Pons (tissue), 1 donor: ENCODE data around the gene MYO1E.

Source experiments
- DNase-seq: peaks from one replicate; pipeline ENCODE4 v3.0.0-alpha.2; 2016; ENCODE audit warnings: low spot score

Gene MYO1E

DNA sequence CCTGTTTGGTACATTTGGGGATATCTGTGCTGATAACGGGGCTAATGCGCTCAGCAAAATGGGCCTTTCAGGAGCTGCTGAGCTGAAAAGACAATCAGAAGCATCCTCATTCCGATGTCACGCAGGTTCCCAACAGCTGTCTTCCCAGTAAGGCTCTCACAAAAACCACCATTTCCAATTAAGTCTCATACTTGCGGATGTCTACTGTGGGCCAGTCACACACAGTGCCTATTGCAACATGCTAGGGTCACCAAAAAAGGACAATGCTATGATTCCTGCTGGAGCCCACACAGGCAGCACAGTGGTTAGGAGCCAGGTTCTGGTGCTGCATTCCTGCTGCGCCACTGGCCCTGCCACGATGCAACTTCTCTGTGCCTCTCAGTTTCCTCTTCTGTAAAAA, 182.4 kb downstream of the MYO1E start:
- DNase-seq, result no peak

DNA sequence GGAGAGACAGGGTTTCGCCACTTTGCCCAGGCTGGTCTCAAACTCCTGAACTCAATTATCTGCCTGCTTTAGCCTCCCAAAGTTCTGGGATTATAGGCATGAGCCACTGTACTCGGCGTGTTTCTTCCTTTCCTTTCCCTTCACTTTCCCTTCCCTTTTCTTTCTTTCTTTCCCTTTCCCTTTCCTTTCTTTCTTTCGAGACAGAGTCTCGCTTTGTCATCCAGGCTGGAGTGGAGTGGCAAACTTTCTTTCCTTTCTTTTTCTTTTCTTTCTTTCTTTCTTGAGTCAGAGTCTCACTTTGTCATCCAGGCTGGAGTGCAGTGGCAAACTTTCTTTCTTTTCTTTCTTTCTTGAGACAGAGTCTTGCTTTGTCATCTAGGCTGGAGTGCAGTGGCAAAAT, 183.4 kb downstream of the MYO1E start:
- DNase-seq, result no peak

DNA sequence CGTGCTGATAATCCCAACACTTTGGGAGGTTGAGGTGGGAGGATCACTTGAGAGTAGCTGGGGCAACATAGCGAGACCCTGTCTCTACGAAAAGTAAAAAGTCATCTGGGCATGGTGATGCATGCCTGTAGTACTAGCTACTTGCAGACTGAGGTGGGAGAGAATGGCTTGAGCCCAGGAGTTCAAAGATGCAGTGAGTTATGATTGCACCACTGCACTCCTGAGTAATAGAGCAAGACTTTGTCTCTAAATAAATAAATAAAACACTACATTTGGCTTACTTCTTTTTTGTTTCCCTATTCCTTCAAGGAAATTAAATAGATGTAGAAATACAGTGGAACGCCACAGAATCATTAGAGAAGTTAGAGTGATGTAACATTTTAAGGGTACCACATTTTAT, 186.2 kb downstream of the MYO1E start:
- DNase-seq, result no peak

GRCh38 chr15:59185725-59186124, 186.9 kb downstream of the MYO1E start:
- peak; percentile 46 for DNase-seq

- no peak for DNase-seq
Measured at GRCh38 chr15:59180945-59181600, 191.6 kb downstream of the MYO1E start.

DNA sequence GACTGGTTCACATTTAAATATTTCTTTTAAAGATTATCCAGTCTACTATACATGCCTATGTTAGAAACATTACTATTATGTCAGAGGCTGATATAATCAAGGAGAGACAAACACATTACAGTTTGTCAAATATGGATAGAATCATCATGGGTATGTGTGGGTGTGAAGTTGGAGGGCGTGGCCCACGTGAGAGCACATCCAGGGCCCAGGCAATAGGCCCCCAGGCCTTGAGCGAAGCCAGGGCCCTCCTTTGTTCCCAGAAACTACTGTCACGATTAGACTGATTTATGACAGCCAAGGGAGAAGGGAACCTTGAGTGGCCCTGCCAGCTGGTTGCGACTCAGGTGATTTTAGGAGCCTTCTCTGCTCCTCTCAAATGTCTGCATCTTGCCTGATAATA, 193.0 kb downstream of the MYO1E start:
- DNase-seq, result no peak

DNA sequence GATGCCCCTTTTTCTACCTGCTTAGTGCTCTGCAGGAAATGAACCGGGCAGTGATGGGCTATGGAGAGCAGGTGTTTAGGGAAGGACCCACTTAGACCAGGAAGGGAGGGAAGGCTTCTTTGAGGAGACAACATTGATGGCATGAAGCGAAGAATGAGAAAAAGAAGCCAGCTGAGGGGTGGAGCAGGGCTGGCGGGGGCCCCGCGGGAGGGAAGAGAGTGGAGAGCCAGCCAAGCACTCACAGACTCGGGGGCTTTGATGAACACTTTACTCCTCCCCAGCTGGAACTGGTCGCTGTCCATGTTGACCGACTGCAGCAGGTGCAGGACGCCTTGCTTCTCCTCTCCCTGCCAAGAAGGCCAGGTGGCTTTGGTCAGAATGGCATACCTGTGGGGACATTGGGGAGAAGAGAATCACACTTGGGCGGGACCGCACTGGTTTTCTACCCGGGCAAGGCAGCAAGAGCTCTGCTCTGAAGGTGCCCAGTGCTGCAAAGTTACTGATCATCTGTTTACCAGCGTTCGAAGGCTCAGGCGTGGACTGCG, 194.4 kb downstream of the MYO1E start:
- DNase-seq, result no peak

GRCh38 chr15:59177317-59177660, 195.4 kb downstream of the MYO1E start:
- DNase-seq, result peak; percentile 79

- no peak for DNase-seq
Measured at GRCh38 chr15:59176653-59177316, 195.9 kb downstream of the MYO1E start.

- DNase-seq, result peak; percentile 88
Measured at GRCh38 chr15:59174835-59175831, 197.5 kb downstream of the MYO1E start.

DNA sequence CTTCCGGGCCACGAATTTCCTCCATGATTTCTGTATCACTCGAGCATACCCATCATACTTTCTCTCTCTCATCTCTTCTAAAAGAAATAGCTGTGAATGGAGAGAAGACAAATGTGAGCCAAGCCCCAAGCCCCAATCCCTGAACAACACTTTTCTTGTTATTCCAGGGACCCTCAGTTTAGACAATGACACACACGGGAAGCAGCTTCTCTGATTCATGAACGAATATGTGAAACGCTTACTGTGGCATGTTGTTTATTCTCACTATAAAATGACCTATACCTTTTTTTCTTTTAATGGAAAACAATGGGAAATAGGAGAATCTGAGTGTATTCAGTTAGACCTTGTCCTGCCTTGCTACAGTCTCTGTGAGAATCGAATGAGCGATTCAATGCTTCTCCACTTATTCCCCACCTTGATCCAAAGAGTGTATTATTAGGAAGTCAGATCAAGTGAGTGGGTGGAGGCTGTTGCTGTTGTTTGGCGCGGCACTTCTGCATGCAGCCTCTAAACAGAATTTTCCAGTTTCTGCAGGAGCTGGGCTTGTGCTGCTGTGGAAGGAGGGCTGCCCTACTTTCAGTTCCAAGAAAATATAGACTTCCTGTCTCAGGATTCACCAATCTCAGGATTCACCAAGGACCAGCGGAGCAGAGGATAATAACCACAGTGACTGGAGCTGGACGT, 198.4 kb downstream of the MYO1E start:
- no peak for DNase-seq

DNA sequence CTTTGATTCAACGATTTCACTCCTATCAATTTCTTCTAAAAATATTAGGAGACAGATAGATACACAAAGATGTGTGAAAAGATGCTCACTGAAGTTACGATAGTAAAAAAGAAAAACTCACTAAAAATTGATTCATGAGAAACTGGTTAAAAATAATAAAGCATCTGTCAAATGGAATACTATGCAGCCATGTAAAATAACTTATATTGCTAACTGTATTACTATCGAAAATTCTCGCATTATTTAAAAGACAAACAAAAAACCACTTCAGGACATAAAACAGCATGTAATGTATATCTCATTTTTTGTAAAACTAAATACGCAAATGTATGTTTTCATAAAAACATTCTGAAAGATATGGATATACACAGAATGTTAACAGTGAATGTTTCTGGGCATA, 199.5 kb downstream of the MYO1E start:
- no peak for DNase-seq

DNA sequence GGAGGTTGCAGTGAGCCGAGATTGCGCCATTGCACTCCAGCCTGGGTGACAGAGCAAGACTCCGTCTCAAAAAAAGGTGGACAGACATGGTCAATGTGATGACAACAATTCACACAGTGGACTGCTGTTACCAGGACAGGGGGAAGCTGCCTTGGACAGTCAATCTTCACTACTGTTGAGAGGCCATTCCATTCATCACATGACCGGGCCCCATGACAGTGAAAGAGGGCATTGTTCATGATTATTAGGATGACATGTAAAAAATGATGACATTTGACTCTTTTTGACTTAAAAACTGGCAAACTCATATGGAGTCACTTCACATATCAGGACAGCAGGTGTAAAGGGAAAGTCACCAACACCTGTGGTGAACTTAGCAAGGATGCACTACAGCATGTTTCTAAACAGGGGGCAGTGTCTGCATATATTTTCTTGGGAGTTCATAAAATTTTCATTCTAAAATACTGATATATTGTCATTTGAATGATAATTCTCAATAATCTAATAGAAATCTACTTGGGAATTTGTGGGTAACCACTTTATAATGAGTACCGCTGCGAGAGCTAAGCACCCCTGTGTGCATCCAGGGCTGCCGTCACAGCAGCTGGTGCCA, 200.3 kb downstream of the MYO1E start:
- DNase-seq, result no peak

DNA sequence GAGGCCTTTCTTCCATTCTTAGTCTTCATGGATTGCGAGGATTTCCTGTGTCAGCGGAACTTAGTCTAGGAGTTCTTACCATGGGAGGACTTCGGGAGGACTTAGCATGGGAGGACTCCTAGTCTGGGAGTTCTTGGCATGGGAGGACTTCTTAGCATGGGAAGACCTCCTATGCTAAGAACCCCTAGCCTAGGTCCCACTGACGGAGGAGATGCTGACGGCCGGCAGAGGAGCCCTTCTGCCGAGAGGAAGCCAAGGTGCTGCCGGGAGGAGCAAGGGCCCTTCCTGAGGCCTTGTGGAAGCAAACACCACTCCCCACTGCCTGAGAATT, 201.6 kb downstream of the MYO1E start:
- DNase-seq, result no peak

GRCh38 chr15:59170295-59171066, 202.2 kb downstream of the MYO1E start:
- peak; percentile 53 for DNase-seq

DNA sequence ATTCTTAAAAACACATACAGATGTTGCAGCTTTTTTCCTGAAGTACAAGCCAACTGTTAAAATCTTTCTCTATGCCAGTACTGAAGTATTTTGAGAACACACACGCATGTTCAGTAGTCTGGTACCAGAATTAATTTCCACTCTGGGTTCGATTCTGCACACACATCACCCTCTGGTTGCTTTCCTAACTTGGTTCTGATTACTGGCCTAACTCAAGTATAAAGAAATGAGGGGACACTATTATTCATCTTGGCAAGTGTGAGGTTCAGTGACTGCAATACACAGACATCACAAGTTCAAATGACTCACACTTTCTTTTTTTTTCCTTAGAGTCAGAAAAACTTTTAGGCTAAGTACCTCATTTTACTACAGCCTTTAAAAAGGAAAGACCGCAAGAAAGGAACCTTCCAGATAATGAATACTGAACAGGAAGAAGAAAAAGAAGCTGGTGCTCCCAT, 203.4 kb downstream of the MYO1E start:
- DNase-seq, result peak; percentile 71

DNA sequence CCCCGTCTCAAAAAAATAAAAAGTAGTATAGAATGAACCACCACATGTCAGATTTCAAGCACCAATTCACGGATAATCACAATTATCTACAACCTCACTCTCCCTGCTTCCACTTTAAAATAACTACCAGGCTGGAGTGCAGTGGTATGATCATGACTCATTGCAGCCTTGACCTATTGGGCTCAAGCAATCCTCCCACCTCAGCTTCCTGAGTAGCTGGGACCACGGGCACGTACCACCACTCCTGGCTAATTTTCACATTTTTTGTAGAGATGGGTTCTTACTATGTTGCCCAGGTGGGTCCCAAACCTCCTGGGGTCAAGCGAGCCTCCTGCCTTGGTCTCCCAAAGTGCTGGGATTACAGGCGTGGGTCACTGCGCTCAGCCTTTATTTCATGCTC, 204.1 kb downstream of the MYO1E start:
- no peak for DNase-seq

DNA sequence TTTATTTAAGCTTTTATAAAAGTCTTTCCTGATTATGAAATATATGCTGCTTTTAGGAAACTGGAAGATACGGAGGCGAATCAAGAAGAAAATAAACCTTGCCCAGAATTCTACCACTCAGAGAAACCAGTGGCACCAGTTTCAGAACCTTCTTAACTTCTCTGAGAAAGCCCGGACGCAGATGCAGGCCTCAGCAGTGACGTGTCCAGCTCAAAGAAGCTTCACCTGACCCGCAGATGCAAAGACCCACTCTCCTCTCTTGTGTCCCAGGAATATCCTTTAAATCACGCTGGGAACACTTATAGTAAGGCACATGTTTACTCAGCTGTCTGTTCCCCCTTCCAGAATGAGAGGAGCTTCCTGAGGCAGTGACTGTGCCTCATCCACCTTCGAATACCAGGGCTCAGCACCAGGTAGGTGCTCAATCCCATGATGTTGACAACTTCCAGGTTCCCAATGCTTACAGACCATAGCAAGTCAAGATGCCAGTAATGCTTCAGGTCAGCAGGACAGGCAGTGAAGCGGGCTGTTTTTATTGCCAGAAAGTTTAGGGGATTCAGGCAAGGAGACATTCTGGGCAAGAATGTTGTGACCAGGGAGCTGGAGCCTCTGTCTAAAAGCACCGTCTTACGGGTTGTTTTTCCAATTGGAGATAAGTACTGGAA, 205.9 kb downstream of the MYO1E start:
- DNase-seq, result no peak

- no peak for DNase-seq
Measured at GRCh38 chr15:59166166-59166565, 206.5 kb downstream of the MYO1E start.

GRCh38 chr15:59165726-59166125, 206.9 kb downstream of the MYO1E start:
- no peak for DNase-seq
